Measurements from ENCODE around the gene RB1. TPM values are rescaled to one million over a fixed set of nuclear protein-coding genes. Genes with fewer than 3 reads are reported as not detected.

Gene RB1
- total and polyA plus RNA-seq, 2 donors (not counting 1 experiment from before 2014, with no cell fraction given) = 24.0 to 70.4 TPM

GRCh38 chr13:48488995-48489394 is 185.4 kb downstream of the RB1 start:
- intact Hi-C loops (cut with micrococcal nuclease) = no loop called here
- Mint-ChIP-seq H3K27me3 (no peaks in the 10 kb centered on the region), H3K4me3 (peak overlapping the region; percentile 29), H3K9me3 (ENCODE audit: insufficient read depth) (no peaks in the 10 kb centered on the region), H3K4me1 (peaks cover 34% of the 10 kb centered on the region), H3K27ac (no peak overlapping the region)
- ATAC-seq (ENCODE audit: low read depth) (no peak), DNase-seq (peak; percentile 32)
- Histone ChIP-seq H3K4me2 (replicated peaks; ENCODE audit: low read depth, low read length, poor library complexity, severe bottlenecking) (peak overlapping the region; percentile 36), H4K20me1 (ENCODE audit: control insufficient read depth, insufficient read depth, low read length, poor library complexity, severe bottlenecking) (no peaks in the 10 kb centered on the region), H3K4me3 (ENCODE audit: control extremely low read depth in 1 of 5, extremely low read depth in 1 of 5, insufficient read depth in 1 of 5, low read depth in 2 of 5, low read length in 4 of 5) (peak overlapping the region in 1 of 5 experiments; percentile 6), H3K9ac (ENCODE audit: low read length) (no peak overlapping the region), H3K36me3 (replicated peaks in 1 of 2; ENCODE audit: control extremely low read depth in 1 of 2, control insufficient read depth in 1 of 2, extremely low read depth in 1 of 2, insufficient read depth in 2 of 2, low read length in 1 of 2) (no peaks in the 10 kb centered on the region), H3K79me2 (ENCODE audit: control insufficient read depth, insufficient read depth, low read length) (no peaks in the 10 kb centered on the region), H3K27me3 (replicated peaks in 1 of 4; ENCODE audit: control extremely low read depth in 1 of 4, control insufficient read depth in 3 of 4, insufficient read depth in 4 of 4, low read length in 3 of 4) (no peaks in the 10 kb centered on the region), H3K9me3 (ENCODE audit: control extremely low read depth in 1 of 3, control insufficient read depth in 2 of 3, insufficient read depth in 1 of 3, low read length in 2 of 3) (peaks cover 0 to 9% (median 3%) of the 10 kb centered on the region in 3 donors), H3K27ac (ENCODE audit: low read length in 2 of 2) (no peak overlapping the region), H2AFZ (ENCODE audit: insufficient read depth, low read depth, low read length, poor library complexity, severe bottlenecking) (no peak overlapping the region), H3K4me1 (ENCODE audit: control insufficient read depth in 2 of 2, insufficient read depth in 2 of 2, low read length in 2 of 2) (peaks cover 53 to 57% of the 10 kb centered on the region in 2 donors)
- TF ChIP-seq CTCF (IDR thresholded peaks at IDR 0.05) (no peak), EZH2 (IDR thresholded peaks at IDR 0.05; ENCODE audit: borderline replicate concordance, insufficient read depth, low read depth, low read length, poor library complexity, severe bottlenecking) (no peak)
- ChIA-PET POLR2A (interaction anchor here (1.2 kb wide), 1 partner anchor 44 kb away, joined by 4 read pairs; the partner anchor contains the start of gene RCBTB2), CTCF (interaction anchor here (0.6 to 0.9 kb wide), 2 partner anchors 91 to 143 kb away, joined by 3 to 4 read pairs; no protein-coding TSS in a partner anchor)

GRCh38 chr13:48489666-48490065 is 186.1 kb downstream of the RB1 start:
- Histone ChIP-seq H3K4me3 (ENCODE audit: control extremely low read depth in 1 of 5, extremely low read depth in 1 of 5, insufficient read depth in 1 of 5, low read depth in 2 of 5, low read length in 4 of 5) (no peak overlapping the region), H3K9me3 (ENCODE audit: control extremely low read depth in 1 of 3, control insufficient read depth in 2 of 3, insufficient read depth in 1 of 3, low read length in 2 of 3) (peaks cover 0 to 9% (median 3%) of the 10 kb centered on the region in 3 donors), H3K79me2 (ENCODE audit: control insufficient read depth, insufficient read depth, low read length) (no peaks in the 10 kb centered on the region), H3K27ac (ENCODE audit: low read length in 2 of 2) (no peak overlapping the region), H3K4me2 (replicated peaks; ENCODE audit: low read depth, low read length, poor library complexity, severe bottlenecking) (peak overlapping the region; percentile 36), H2AFZ (ENCODE audit: insufficient read depth, low read depth, low read length, poor library complexity, severe bottlenecking) (no peak overlapping the region), H3K36me3 (replicated peaks in 1 of 2; ENCODE audit: control extremely low read depth in 1 of 2, control insufficient read depth in 1 of 2, extremely low read depth in 1 of 2, insufficient read depth in 2 of 2, low read length in 1 of 2) (no peaks in the 10 kb centered on the region), H3K27me3 (replicated peaks in 1 of 4; ENCODE audit: control extremely low read depth in 1 of 4, control insufficient read depth in 3 of 4, insufficient read depth in 4 of 4, low read length in 3 of 4) (no peaks in the 10 kb centered on the region), H4K20me1 (ENCODE audit: control insufficient read depth, insufficient read depth, low read length, poor library complexity, severe bottlenecking) (no peaks in the 10 kb centered on the region), H3K9ac (ENCODE audit: low read length) (no peak overlapping the region), H3K4me1 (ENCODE audit: control insufficient read depth in 2 of 2, insufficient read depth in 2 of 2, low read length in 2 of 2) (peaks cover 53 to 57% of the 10 kb centered on the region in 2 donors)
- Mint-ChIP-seq H3K9me3 (ENCODE audit: insufficient read depth) (no peaks in the 10 kb centered on the region), H3K27ac (no peak overlapping the region), H3K4me3 (no peak overlapping the region), H3K27me3 (no peaks in the 10 kb centered on the region), H3K4me1 (peaks cover 34% of the 10 kb centered on the region)
- TF ChIP-seq EZH2 (IDR thresholded peaks at IDR 0.05; ENCODE audit: borderline replicate concordance, insufficient read depth, low read depth, low read length, poor library complexity, severe bottlenecking) = no peak
- no peak for TF ChIP-seq CTCF (IDR thresholded peaks at IDR 0.05)
- ATAC-seq (ENCODE audit: low read depth) (no peak), DNase-seq (no peak)
- intact Hi-C loops (cut with micrococcal nuclease) = loop anchor here (5.0 kb wide), 1 partner anchor 488 kb away; the partner anchor contains the start of gene FNDC3A
- ChIA-PET POLR2A (interaction anchor here (1.2 kb wide), 1 partner anchor 43 kb away, joined by 4 read pairs; the partner anchor contains the start of gene RCBTB2), CTCF (interaction anchor here (0.9 kb wide), 1 partner anchor 91 kb away, joined by 3 read pairs; no protein-coding TSS in a partner anchor)

Measured in B cell (primary cell).